Cerebellar nuclear complex (tissue), 1 donor: ENCODE results near the gene GGTLC2.

ENCODE experiments used
- DNase-seq, 2 experiments: peaks; one replicate each; lab custom pipeline; 2025; lab: John Stamatoyannopoulos, UW

GGTLC2 gene

GRCh38 chr22:22691716-22692701 is 47.6 kb downstream of the GGTLC2 start:
- DNase-seq = no peak

- DNase-seq = no peak
Observed at GRCh38 chr22:22692707-22693530, 48.5 kb downstream of the GGTLC2 start.

GRCh38 chr22:22693531-22693884 is 49.1 kb downstream of the GGTLC2 start:
- no peak for DNase-seq

GRCh38 chr22:22694106-22694505 is 49.7 kb downstream of the GGTLC2 start:
- DNase-seq = no peak

- no peak for DNase-seq
Observed at GRCh38 chr22:22696104-22696503, 51.7 kb downstream of the GGTLC2 start.
